ENCODE measurements around the gene KANK4. TPM values are rescaled to one million over a fixed set of nuclear protein-coding genes. Genes with fewer than 3 reads are reported as not detected.

KANK4 gene
- total and polyA plus RNA-seq, 2 of the 8 experiments (the other 6 are each of a cell fraction or from before 2014, with no cell fraction given), result 0.22 to 0.26 TPM

DNA sequence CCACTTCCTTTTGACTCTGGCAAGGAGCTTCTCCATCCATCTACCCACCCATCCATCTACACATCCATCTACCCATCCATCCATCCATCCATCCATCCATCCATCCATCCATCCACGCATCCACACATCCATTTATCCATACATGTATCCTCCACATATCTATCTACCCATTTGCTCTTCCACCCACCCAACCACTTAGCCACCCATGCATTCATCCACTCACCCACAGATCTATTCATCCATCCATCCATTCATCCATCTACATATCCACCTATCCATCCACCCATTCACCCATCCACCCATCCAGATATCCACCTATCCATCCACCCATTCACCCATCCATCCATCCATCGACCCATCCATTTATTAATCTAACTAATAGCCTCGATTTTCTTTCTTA, 23.0 kb upstream of the KANK4 start (continued):
- TF ChIP-seq, protein P1, sequence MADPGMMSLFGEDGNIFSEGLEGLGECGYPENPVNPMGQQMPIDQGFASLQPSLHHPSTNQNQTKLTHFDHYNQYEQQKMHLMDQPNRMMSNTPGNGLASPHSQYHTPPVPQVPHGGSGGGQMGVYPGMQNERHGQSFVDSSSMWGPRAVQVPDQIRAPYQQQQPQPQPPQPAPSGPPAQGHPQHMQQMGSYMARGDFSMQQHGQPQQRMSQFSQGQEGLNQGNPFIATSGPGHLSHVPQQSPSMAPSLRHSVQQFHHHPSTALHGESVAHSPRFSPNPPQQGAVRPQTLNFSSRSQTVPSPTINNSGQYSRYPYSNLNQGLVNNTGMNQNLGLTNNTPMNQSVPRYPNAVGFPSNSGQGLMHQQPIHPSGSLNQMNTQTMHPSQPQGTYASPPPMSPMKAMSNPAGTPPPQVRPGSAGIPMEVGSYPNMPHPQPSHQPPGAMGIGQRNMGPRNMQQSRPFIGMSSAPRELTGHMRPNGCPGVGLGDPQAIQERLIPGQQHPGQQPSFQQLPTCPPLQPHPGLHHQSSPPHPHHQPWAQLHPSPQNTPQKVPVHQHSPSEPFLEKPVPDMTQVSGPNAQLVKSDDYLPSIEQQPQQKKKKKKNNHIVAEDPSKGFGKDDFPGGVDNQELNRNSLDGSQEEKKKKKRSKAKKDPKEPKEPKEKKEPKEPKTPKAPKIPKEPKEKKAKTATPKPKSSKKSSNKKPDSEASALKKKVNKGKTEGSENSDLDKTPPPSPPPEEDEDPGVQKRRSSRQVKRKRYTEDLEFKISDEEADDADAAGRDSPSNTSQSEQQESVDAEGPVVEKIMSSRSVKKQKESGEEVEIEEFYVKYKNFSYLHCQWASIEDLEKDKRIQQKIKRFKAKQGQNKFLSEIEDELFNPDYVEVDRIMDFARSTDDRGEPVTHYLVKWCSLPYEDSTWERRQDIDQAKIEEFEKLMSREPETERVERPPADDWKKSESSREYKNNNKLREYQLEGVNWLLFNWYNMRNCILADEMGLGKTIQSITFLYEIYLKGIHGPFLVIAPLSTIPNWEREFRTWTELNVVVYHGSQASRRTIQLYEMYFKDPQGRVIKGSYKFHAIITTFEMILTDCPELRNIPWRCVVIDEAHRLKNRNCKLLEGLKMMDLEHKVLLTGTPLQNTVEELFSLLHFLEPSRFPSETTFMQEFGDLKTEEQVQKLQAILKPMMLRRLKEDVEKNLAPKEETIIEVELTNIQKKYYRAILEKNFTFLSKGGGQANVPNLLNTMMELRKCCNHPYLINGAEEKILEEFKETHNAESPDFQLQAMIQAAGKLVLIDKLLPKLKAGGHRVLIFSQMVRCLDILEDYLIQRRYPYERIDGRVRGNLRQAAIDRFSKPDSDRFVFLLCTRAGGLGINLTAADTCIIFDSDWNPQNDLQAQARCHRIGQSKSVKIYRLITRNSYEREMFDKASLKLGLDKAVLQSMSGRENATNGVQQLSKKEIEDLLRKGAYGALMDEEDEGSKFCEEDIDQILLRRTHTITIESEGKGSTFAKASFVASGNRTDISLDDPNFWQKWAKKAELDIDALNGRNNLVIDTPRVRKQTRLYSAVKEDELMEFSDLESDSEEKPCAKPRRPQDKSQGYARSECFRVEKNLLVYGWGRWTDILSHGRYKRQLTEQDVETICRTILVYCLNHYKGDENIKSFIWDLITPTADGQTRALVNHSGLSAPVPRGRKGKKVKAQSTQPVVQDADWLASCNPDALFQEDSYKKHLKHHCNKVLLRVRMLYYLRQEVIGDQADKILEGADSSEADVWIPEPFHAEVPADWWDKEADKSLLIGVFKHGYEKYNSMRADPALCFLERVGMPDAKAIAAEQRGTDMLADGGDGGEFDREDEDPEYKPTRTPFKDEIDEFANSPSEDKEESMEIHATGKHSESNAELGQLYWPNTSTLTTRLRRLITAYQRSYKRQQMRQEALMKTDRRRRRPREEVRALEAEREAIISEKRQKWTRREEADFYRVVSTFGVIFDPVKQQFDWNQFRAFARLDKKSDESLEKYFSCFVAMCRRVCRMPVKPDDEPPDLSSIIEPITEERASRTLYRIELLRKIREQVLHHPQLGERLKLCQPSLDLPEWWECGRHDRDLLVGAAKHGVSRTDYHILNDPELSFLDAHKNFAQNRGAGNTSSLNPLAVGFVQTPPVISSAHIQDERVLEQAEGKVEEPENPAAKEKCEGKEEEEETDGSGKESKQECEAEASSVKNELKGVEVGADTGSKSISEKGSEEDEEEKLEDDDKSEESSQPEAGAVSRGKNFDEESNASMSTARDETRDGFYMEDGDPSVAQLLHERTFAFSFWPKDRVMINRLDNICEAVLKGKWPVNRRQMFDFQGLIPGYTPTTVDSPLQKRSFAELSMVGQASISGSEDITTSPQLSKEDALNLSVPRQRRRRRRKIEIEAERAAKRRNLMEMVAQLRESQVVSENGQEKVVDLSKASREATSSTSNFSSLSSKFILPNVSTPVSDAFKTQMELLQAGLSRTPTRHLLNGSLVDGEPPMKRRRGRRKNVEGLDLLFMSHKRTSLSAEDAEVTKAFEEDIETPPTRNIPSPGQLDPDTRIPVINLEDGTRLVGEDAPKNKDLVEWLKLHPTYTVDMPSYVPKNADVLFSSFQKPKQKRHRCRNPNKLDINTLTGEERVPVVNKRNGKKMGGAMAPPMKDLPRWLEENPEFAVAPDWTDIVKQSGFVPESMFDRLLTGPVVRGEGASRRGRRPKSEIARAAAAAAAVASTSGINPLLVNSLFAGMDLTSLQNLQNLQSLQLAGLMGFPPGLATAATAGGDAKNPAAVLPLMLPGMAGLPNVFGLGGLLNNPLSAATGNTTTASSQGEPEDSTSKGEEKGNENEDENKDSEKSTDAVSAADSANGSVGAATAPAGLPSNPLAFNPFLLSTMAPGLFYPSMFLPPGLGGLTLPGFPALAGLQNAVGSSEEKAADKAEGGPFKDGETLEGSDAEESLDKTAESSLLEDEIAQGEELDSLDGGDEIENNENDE (IDR thresholded peaks at IDR 0.05; ENCODE audit: insufficient replicate concordance, low read length), result no peak
- TF ChIP-seq FOSL1 (IDR thresholded peaks at IDR 0.05; ENCODE audit: insufficient read depth, low read depth, low read length) (no peak), CREB1 (IDR thresholded peaks at IDR 0.05) (no peak), SP4 (IDR thresholded peaks at IDR 0.05; ENCODE audit: low read length) (no peak), GTF2F1 (IDR thresholded peaks at IDR 0.05; ENCODE audit: borderline replicate concordance, low read depth, low read length) (no peak), SP2 (IDR thresholded peaks at IDR 0.05; ENCODE audit: low read length) (no peak), MAFK (IDR thresholded peaks at IDR 0.05; ENCODE audit: low read depth, low read length) (no peak), EGR1 (IDR thresholded peaks at IDR 0.05; ENCODE audit: borderline replicate concordance, low read depth, low read length) (no peak), SAP30 (IDR thresholded peaks at IDR 0.05; ENCODE audit: insufficient read depth, insufficient replicate concordance, low read length) (no peak)

Data from H1 (cell line).